Fibroblast of peridontal ligament (primary cell): ENCODE measurements around the gene DNAJC12.
"Not testable (repeated sequence)": the region's sequence is repeated elsewhere in the genome, so short reads cannot be mapped to it uniquely, and the experiment has no call there.

Source experiments
- DNase-seq: peaks from one replicate; pipeline ENCODE4 v3.0.0-alpha.2; 2010; ENCODE audit errors: extremely low read depth

DNAJC12 gene

GRCh38 chr10:67837541-67838314, at the start of gene DNAJC12:
DNAJC12 (minus strand) TSS chr10:67838188; CDS start chr10:67838011, 177 bp downstream.
- DNase-seq = peak; percentile 72

DNA sequence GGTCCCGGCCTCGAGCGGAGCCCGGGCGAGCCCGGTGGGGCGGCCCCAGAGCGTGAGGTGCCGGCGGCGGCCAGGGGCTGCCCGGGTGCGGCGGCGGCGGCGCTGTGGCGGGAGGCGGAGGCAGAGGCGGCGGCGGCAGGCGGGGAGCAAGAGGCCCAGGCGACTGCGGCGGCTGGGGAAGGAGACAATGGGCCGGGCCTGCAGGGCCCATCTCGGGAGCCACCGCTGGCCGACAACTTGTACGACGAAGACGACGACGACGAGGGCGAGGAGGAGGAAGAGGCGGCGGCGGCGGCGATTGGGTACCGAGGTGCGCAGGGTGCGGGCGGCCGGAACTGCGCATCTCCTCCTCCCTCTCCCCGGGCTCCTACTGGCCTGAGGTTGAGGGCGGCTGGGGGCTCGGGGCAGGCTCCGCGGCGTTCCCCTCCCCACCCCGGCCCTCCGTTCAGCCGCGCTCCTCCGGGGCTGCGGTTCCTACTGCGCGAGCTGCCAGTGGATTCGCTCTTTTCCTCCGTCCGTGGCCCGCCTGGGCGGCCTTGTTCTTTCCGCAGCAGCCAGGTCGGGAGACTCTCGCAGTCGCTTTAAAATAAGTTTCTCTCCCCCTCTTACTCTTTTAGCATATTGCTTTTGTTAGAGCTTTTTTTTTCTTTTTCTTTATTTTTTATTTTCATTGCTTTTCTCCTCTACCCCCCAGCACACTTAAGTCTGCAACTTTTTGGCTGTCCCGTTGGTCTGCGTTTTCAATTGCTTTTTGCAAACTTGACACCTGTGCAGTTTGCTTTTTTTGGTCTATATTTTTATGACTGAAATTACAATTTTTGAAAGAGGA, 47.1 kb upstream of the DNAJC12 start:
- DNase-seq = peak; percentile 52

DNA sequence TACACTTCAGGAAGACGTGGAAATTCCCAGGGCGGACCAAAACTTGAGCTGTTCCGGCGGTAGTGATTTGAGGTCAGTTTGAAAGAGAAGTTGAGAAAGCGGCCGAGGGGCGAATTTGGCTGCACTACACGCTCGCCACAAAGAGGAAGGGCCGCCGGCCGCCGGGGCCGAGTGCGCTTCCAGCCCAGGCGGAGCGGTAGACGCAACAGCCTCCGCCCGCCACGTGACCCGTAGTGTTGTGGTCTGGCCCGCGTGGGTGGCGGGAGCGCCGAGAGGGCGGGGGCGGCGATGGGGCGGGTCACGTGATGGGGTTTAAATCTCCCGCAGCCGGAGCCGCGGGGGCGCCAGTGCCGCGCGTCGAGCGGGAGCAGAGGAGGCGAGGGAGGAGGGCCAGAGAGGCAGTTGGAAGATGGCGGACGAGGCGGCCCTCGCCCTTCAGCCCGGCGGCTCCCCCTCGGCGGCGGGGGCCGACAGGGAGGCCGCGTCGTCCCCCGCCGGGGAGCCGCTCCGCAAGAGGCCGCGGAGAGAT, 46.4 kb upstream of the DNAJC12 start, which contains the start of gene SIRT1:
TSS of gene SIRT1 (plus strand) at position 344 of the 529 bp plus-strand sequence. CDS start at position 410, 66 bp downstream.
- peak; percentile 88 for DNase-seq

DNA sequence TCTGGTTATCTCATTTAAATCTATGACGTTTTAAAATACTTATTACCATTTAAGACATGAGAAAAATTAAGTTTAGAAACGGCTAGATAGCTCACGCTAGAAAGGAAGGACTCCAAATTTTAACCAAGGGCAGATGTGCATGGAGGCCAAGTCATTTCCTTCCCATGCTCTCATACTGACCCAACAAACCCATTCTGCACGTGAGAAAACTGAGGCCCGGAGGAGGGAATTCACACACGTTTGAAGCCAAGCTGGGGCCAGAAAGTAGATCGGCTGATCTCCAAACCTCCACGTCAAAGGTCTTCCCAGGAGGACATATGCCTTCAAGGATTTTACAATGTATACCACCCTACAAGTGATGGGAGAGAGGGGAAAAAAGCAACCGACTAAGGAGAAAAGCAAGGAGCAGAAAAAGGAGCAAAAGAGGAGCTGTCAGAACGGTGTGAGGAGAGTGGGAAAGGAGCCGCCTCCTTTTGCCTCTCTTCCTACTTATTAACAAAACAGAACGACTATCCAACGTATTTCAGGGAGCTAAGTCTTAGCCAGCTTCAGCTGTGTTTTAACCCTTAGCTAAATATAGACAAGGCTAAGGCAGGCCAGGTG, 45.8 kb upstream of the DNAJC12 start:
- peak; percentile 58 for DNase-seq

DNA sequence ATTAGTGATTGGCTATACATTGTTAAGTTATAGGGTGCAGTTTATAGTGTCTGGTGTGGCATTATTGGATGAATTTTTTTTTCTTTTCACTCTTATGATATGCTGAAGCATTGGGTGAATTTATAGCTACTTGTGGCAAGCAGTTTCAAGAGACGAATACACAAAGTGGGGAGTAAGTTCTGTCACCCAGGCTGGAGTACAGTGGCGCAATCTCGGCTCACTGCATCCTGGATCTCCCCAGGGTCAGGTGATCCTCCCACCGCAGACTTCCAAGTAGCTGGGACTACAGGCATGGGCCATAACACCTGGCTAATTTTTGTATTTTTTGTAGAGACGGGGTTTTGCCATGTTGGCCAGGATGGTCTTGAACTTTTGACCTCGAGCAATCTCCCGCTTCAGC, 40.1 kb upstream of the DNAJC12 start:
- no peak for DNase-seq

GRCh38 chr10:67877421-67877820, 39.4 kb upstream of the DNAJC12 start:
- not testable (repeated sequence) for DNase-seq

DNA sequence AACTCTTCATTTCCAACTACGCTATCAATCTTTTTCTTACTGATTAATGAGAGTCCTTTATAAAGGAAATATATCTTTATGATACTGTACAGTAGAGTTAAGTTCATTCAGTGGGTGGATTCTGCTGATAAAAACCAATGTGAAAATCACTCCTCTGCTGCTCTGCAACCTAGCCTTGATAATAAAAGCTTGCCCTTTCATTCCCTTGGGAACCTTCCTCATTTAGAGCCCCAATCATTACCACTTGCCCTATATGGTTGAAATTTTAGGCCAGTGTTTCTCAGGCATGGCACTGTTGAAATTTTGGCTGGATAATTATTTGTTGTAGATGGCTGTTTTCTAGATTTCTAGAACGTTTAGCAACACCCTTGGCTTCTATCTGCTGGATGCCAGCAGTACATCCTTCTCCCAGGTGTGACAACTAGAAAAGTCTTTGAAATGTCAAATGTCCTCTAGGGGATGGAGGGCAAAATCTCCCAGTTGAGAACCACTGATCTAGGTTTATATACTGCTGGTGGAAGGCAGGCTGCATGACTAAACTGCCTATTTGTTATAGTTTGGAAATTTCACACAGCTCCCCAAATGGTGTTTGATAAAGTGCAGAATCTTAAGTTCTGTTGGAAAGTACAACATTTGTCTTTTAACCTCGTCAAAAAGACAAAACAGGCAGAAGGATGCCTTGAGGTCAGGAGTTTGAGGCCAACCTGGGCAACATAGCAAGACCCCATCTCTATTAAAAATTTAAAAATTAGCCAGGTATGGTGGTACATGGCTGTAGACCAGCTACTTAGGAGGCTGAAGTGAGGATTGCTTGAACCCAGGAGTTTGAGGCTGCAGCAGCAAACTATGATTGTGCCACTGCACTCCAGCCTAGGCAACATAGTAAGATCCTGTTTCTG, 37.6 kb upstream of the DNAJC12 start:
- DNase-seq = no peak

DNA sequence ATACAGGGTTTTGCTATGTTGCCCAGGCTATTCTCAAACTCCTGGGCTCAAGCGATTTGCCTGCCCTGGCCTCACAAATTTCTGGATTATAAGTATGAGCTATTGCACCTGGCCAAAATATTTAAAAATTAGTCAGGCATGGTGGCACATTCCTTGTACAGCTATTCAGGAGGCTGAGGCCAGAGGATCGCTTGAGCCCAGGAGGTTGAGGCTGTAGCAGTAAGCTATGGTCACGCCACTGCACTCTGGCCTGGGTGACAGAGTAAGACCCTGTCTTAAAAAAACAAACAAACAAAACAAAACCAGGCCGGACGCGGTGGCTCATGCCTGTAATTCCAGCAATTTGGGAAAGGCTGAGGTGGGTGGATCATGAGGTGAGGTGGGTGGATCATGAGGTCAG, 32.0 kb upstream of the DNAJC12 start:
- no peak for DNase-seq

DNA sequence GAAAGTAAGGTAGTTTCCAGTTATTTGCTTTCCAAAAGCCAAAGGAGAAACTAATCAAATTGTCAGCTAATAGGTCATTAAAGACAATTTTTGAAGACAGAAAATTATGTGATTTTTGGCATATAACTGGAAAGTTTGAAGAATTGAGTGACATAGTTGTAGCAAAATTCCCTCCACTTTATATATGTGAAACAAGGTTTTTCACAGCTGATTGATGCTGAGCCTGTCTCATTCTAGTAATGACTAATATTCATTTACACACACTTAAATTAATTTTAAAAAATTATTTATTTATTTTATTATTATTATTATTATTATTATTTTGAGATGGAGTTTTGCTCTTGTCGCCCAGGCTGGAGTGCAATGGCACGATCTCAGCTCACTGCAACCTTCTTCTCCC, 30.1 kb upstream of the DNAJC12 start:
- DNase-seq = no peak

DNA sequence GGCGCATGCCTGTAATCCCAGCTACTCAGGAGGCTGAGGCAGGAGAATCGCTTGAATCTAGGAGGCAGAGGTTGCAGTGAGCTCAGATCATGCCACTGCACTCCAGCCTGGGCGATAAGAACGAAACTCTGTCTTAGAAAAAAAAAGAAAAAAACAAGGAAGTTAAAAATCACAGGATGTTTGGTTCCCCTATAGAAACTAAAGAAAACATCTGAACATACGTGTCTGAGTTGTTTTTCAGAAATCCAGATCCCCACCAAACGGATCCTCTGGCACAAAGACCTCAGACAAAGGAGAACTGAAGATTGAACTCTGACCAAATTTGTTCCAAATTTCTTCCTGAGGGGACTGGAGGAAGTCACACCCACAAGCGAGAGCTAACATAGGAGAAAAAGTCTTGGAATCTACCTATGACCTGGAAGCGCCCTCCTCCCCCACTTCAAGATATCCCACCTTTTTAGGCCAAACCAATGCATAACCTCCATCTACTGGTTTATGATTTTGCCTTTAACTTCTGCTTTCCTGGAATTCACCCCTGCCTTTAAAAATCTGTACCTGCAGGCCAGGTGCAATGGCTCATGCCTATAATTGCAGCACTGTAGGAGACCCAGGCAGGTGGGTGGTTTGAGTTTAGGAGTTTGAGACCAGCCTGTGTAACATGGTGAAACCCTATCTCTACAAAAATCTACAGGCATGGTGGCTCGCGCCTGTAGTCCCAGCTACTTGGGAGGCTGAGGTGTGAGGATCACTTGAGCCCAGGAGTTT, 26.8 kb upstream of the DNAJC12 start:
- DNase-seq = no peak

DNA sequence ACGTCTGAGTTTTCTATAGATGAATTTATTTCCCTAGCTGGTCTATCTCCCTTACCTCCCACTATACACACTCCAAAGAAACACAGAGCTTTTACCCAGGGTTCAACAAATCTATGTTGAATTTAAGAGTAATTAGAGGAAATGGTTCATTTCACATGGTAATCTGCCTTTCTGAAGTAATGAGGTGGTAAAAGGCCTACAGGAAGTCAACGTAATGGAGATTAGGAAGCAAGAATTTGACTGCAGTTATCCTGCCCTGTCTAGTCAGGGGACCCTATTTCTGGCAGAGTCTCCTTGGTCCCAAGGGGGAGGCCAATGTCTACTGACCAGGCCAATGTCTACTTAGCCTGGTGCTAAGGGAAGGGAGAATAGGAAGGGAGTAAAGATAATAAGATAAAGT, 25.1 kb upstream of the DNAJC12 start:
- DNase-seq = no peak

GRCh38 chr10:67861750-67862432, 23.9 kb upstream of the DNAJC12 start:
- no peak for DNase-seq

GRCh38 chr10:67858971-67859370, 21.0 kb upstream of the DNAJC12 start:
- no peak for DNase-seq

DNA sequence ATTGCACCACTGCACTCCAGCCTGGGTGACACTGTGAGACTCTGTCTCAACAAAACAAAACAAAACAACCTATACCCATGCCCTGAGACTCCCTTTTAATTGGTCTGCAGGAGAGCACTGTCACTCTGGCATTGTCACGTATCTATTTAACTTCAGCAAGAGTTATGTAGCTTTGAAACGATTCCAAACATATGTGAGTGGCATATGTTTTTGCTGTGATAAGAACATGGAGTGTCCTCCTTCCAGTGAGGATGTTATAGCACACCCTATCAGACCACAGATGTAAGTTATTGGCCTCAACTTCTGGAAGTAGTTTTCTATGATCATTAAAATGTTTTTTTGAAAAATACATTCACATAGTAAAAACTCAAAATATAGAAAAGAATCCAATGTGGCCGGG, 15.5 kb upstream of the DNAJC12 start:
- no peak for DNase-seq

DNA sequence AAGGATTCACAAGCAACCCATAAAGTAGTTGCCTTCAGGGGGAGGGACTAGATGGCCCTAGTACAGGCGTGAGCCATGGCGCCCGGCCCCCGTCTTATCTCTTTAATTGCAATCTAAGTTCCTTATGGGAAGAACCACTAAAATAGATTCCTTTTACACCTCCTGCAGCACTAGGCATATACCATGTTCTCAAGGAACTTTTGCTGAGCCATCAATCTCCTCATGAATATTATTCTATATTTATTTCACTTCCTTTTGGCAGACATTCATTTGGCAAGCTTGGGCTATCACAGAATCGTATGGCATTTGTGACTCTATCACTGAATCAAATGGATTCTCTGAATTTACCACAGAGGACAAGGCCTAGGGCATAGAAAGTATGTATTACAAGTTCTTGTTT, 14.8 kb upstream of the DNAJC12 start:
- no peak for DNase-seq

- DNase-seq = no peak
These were observed 13.2 kb upstream of the DNAJC12 start for GRCh38 chr10:67851186-67851585.

- peak; percentile 95 for DNase-seq
These were observed 11.5 kb upstream of the DNAJC12 start for GRCh38 chr10:67849331-67850011.

GRCh38 chr10:67843284-67843683, 5.3 kb upstream of the DNAJC12 start:
- no peak for DNase-seq

DNA sequence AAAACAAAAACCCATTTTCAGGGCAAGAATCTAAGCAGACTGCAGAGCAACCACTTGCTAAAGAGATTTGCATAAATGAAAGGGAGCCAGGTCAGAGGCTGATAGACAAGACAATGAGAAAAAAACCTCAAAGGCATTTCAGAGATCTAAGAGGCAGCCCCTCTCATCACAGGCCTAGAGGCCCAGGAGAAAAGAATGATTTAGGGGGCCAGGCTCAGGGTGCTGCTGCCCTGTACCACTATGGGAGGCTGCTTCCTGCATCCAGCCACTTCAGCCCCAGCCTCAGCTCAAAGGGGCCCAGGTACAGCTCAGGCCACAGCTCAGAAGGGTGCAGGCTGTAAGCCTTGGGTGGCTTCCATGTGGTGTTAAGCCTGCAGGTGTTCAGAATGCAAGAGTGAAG, 3.7 kb upstream of the DNAJC12 start:
- no peak for DNase-seq
